ENCODE data around the gene ELOA2.
"Not testable (repeated sequence)": the region's sequence is repeated elsewhere in the genome, so short reads cannot be mapped to it uniquely, and the experiment has no call there.

DNA sequence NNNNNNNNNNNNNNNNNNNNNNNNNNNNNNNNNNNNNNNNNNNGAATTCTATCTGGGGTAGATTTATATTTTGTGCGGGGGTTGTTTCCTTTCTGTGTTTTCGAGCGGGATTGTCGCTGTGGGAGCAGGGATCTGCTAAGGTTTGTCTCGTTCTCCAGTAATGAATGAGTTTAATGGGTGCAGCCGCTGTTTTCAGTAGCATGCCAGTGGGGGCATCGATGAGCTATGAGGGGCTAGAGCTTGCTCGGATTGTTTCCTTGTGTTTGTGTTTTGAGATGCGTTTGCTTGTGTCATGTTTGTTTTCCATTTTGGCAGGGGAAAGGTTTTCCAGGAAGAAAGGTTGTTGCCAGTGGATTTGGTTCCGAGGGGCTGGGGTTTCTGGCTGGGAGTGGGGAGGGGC lies 15.6 kb downstream of the ELOA2 start:
- TF ChIP-seq, protein P1, sequence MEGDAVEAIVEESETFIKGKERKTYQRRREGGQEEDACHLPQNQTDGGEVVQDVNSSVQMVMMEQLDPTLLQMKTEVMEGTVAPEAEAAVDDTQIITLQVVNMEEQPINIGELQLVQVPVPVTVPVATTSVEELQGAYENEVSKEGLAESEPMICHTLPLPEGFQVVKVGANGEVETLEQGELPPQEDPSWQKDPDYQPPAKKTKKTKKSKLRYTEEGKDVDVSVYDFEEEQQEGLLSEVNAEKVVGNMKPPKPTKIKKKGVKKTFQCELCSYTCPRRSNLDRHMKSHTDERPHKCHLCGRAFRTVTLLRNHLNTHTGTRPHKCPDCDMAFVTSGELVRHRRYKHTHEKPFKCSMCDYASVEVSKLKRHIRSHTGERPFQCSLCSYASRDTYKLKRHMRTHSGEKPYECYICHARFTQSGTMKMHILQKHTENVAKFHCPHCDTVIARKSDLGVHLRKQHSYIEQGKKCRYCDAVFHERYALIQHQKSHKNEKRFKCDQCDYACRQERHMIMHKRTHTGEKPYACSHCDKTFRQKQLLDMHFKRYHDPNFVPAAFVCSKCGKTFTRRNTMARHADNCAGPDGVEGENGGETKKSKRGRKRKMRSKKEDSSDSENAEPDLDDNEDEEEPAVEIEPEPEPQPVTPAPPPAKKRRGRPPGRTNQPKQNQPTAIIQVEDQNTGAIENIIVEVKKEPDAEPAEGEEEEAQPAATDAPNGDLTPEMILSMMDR (IDR thresholded peaks at IDR 0.05; ENCODE audit: low read depth, low read length), result not testable (repeated sequence)
- TF ChIP-seq, protein P2, sequence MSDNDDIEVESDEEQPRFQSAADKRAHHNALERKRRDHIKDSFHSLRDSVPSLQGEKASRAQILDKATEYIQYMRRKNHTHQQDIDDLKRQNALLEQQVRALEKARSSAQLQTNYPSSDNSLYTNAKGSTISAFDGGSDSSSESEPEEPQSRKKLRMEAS (IDR thresholded peaks at IDR 0.05; ENCODE audit: low read depth, low read length), result not testable (repeated sequence)
- not testable (repeated sequence) for TF ChIP-seq POLR2A (IDR thresholded peaks at IDR 0.05; ENCODE audit: extremely low read depth, insufficient read length); MYC (IDR thresholded peaks at IDR 0.05; ENCODE audit: low read depth, low read length)

Measured in NB4 (cell line).